HTERT RPE-1 (cell line): ENCODE measurements around the gene CDKL4.
"Not testable (repeated sequence)": the region's sequence is repeated elsewhere in the genome, so short reads cannot be mapped to it uniquely, and the experiment has no call there.

Experiments used
- in situ Hi-C: fragments of 300-500 bp; cut with MboI; formaldehyde crosslinking; loops from 4 replicates; pipeline ENCODE4 v1.14.3; 2020; ENCODE audit warnings: low sequenced_read_pairs

CDKL4 gene

GRCh38 chr2:39145906-39146421, 97.8 kb downstream of the CDKL4 start:
- in situ Hi-C loops, result no loop called here

DNA sequence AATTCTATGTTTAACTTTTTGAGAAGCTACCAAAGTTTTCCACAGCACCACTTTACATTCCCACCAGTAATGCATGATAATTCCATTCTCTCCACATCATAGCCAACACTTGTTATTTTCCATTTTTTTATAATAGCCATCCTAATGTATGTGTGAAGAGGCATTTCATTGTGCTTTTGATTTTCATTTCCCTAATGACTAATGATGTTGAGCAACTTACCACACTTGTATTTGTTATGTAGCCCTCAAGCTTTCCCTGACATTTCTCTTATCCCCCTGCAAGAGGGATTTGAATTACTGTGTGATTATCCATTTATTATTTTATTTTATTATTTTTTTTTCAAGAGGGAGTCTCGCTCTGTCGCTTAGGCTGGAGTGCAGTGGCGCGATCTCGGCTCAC, 99.4 kb downstream of the CDKL4 start:
- in situ Hi-C loops, result no loop called here

- in situ Hi-C loops, result no loop called here
Measured at GRCh38 chr2:39142904-39143605, 100.7 kb downstream of the CDKL4 start.

DNA sequence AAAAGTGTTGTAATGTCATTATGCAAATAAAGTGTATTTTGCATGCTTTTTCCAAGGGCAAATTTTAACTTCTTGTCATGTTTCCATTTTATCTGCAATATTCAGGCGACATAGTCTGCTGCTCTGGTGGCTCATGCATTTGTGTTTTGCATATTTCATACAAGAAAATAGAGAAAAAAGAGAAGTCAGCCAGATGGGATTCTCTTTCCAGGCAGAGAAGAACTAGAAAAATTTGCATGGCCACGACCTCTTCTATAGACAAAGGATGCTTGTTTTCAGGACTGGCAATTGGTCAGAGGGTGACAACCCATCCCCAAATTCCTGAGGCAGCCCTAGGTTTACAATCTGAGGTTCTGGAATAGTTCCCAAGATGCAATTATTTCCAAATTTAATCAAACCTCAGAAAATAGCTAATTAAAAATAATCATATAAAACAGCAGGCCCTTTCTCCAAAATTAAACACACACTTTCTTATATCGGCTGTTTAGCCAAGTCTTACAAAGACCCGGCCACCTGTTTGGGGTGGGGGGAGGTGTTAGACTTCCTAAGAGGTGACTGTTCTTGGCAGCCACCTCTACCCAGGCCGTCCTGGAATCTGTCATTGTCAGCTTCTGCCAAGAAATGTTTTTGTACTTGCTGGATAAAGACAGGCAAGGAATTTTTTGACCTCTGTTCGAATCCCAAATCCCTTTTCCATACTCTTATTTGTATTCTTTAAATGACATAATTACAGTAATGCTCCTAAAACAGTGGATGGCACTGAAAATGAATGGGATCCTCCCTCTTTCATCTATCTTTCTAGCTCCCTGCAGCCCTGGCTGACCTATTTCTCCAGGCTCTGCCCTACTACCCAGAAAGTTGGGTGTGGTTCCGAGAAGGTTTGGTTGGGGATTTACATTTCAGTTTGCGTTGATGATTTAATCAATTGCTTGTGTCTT, 102.2 kb downstream of the CDKL4 start:
- in situ Hi-C loops, result no loop called here

DNA sequence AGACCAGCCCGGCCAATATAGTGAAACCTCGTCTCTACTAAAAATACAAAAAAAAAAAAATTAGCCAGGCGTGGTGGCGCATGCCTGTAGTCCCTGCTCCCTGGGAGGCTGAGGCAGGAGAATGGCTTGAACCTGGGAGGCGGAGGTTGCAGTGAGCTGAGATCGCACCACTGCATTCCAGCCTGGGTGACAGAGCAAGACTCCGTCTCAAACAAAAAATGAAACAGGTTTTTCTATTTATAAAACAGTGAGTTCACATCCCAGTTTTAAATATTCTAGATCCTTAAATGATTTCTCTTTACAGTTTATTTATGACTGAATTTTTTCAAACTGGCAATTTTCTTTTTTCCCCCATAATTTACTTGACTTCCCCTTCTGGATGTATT, 102.8 kb downstream of the CDKL4 start:
- in situ Hi-C loops, result not testable (repeated sequence)

DNA sequence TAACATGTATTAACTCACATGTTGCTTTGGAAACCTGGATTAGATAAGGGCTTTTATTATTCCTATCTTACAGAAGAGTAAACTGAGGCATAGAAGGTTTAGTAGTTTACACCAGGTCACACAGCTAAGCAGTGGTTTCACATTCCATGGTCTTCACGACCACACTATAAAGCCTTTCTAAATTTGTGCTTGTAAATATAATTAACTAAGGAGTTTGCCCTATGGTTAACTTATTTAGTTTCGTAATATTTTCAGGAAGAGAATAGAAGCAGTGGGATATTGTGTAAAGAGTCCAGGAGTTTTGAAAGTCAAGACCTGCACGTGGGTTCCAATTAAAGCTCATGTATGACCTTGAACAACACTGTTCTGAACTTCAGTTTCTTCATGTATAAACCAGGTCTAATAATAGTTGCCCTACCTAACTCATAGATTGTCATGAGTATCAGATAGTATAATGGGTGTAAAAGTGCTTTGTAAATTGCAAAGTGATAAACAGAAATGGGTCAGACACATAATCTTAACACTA, 103.4 kb downstream of the CDKL4 start:
- in situ Hi-C loops, result no loop called here

DNA sequence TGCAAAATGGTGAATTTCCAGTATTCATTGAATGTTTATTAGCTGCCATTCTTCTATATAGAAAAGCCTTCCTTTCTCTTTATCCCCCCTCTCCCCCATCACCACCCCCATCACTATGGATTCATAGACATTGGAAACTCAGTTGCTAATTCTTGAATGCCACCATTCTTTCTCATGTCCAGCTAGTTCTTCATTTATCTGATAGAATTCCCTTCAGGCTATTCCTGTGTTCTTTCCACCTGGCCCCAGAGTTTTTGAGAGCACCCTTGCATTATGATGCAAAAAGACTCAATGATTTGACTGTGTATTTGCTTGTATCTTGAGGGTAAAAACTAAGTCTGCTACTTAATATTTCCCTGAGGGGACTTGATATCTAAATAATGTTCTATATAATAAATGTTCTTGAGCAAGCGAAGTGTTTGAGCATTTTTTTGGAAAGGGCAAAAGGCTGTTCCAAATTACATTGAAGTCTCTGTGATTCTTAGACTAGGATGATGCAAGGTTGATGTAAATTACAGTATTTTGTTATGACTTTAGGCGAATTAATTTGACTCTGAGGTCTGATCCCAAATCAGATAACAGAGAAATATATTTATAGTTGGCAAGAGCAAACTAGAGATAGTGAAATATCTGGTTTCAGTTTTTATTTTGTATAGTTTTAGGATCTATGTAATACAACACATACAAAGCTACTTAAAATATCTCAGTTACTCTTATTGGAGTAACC, 104.1 kb downstream of the CDKL4 start:
- in situ Hi-C loops, result no loop called here

DNA sequence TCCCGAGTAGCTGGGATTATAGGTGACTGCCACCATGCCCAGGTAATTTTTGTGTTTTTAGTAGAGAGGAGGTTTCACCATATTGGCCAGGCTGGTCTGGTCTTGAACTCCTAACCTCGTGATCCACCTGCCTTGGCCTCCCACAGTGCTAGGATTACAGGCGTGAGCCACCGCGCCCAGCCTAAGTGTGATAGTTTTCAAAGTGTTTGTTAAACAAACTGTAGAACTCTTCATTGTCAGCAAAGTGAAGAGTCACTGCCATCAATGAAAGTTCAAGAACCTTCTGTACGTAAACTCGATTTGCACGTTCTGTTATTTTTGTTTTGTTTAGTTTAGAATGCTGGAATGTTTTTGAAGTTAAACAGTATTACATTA, 104.9 kb downstream of the CDKL4 start:
- in situ Hi-C loops, result no loop called here

GRCh38 chr2:39138187-39138836, 105.5 kb downstream of the CDKL4 start:
- in situ Hi-C loops, result not testable (repeated sequence)

- in situ Hi-C loops, result no loop called here
Measured at GRCh38 chr2:39136799-39137198, 107.0 kb downstream of the CDKL4 start.

GRCh38 chr2:39135690-39136259, 108.0 kb downstream of the CDKL4 start:
- in situ Hi-C loops, result no loop called here

DNA sequence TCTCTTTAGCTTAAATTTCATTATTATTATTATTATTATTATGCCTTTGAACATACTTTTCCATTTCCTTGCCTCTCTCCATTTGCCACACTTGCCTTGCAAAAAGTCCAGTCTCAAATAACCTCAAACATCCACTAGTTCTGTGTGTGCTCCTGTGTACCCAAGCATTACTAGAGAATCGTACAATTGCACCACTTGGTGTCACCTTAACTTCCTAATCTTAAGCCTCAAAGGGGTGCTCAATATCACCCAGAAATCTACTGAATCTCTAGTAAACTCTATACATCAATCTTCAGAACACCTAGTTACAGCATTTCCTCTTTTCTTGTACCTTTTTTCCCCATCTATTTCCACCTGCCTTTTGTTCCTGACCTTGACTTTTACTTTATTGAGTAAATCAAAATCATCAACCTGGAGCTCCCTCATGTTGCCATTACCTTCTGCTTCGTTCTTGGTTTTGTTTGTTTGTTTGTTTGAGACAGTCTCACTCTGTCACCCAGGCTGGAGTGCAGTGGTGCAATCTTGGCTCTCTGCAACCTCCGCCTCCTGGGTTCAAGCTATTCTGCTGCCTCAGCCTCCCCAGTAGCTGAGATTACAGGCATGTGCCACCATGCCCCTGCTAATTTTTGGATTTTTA, 110.4 kb downstream of the CDKL4 start:
- in situ Hi-C loops, result no loop called here

- in situ Hi-C loops, result no loop called here
Measured at GRCh38 chr2:39128919-39129391, 114.8 kb downstream of the CDKL4 start.

DNA sequence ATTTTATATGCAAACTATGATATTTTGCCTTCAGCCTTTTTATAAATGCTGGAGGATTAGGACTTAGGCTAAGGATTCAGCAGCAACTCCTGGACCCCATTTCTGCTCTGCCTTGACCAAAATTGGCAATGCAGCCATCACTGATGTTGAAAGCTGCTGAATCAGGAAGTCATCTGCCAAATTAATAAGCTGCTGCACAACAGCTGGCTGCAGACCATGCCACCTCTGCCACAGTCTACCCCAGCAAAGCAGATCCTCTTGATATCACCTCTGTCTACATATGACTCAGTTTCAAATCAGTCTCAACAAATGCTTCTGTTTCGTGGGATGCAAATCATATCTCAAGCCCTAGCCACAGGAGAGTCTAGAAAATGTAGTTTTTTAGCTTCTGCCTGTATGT, 115.8 kb downstream of the CDKL4 start:
- in situ Hi-C loops, result no loop called here
